GM19043 (cell line): ENCODE measurements around the gene DERA.
A peak's percentile ranks its signal among the peaks of the same experiment; 100 is the strongest.
"Not testable (repeated sequence)": the region's sequence is repeated elsewhere in the genome, so short reads cannot be mapped to it uniquely, and the experiment has no call there.

Experiments used
- ATAC-seq: cut with Tn5 transposase; IDR thresholded peaks from one replicate; pipeline ENCODE4 v1.9.1; 2021; ENCODE audit warnings: low read depth; ENCODE audit not compliant: unreplicated experiment

Gene DERA

DNA sequence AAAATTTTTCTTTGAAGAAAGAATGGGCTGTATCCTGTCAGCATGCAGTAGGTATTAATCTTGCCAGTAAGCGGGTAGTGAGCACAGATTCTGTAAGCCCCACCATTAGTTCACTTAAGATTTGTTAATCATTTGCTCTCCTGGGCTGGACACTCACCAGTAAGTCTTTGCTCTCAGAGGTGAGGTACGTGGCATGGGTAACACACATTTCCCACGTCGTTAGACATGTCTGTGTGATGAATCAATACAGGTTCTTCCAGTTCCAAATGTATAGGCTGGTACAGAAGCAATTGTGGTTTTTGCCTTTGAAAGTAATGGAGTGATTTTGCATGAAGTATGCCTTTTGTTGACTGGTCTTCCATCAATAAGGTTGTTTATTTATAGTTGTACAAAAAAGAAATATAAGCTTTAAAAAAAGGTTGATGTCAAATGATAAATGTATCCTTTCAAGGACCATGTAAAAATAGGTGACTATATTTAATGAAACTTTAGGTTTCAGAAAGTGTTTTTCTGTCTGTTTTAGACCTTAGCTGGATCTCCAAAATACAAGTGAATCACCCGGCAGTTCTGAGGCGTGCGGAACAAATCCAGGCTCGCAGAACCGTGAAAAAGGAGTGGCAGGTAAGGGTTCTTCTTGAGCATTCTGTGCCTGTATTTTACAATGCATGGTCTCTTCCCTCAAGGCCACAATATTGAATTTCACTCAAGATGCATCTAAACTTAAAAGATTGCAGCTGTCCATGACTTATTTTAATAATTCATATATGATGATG lies 45.5 kb downstream of the DERA start:
- no peak for ATAC-seq

DNA sequence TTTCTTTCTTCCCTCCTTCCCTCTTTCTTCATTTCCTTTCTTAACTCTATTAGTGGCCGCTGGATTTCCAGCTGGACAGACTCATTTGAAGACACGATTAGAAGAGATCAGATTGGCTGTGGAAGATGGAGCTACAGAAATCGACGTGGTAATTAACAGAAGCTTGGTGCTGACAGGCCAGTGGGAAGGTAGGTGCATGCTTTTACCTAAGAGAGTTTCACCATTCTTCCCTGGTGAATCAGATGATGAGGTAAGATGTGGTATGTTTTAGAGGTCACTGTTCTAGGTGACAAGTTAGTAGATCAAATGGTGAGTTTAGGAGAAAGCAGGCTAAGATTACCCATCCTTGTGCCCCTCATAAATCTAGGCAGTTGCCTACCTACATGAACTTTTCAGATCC lies 51.6 kb downstream of the DERA start:
- ATAC-seq, result no peak

DNA sequence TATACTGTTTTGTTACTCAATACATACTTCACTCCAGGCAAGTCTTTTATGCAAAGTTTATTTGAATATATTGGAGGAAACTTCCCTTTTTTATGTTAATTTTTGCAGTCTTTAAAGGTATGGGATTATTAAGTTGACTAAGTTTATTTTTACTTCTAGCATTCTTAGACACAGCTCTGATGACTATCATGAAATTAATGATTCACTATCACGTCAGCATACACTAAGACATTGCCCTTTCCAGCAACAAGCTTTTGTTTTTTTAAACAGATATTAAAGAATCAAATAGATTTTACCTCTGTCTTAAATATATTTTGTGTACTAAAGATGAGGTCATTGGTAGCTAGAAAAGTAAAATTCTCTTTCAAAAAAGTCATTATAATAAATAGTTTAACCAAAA lies 52.1 kb downstream of the DERA start:
- ATAC-seq, result no peak

- ATAC-seq, result no peak
Observed at GRCh38 chr12:15966426-15966825, 55.3 kb downstream of the DERA start.

- not testable (repeated sequence) for ATAC-seq
Observed at GRCh38 chr12:15967053-15967452, 55.9 kb downstream of the DERA start.

DNA sequence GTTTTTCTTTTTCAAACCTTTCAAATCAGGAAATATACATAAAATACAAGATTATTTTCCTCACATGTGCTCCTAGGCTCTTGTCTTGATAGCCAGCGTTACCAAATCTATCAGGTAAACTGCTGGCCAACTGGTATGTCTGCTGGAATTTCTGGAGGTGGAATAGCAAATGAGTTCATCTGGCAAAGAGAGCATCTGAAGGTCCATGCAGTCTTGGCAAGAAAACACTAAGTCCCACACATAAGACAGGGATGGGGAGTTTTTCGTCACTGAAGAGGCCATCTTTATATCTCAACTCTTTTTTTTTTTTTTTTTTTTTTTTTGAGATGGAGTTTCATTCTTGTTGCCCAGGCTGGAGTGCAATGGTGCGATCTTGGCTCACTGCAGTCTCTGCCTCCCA lies 60.1 kb downstream of the DERA start:
- no peak for ATAC-seq

GRCh38 chr12:15972894-15973293 lies 61.8 kb downstream of the DERA start:
- ATAC-seq, result no peak

GRCh38 chr12:15977999-15978951 lies 67.1 kb downstream of the DERA start:
- ATAC-seq, result no peak

GRCh38 chr12:15979096-15980092 lies 68.3 kb downstream of the DERA start:
- peak; percentile 70 for ATAC-seq

DNA sequence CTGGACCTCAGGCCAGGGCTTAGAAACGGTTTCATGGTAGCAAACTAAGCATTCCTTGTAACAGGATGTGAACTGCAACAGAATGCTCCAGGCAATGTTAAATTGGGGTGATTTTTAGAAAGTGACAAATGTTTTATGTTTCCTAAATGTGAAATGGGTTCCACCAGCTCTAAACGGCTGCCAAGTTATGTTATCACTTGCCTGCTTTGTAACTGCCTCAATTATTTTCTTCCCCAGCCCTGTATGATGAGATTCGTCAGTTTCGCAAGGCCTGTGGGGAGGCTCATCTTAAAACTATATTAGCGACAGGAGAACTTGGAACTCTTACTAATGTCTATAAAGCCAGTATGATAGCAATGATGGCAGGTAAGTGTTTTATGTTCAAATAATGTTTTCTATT lies 70.9 kb downstream of the DERA start:
- no peak for ATAC-seq

DNA sequence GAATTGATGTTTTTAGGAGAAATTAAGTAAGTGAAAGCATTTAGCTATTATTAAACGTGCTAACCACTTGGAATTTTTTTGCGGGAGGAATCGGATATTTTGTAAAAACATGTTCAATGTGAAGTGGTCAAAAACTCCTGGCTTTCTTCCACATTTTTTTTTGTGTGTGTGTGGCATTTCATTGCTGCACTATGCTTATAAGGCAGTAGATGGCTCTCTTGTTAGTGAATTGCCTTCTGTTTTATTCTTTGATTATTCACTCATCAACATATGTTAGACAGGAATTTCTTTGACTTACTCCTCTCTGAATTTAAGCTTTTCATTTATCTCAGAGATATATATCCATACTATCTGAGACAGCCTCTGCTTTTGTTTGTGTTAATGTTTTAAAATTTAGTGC lies 71.3 kb downstream of the DERA start:
- ATAC-seq, result no peak

DNA sequence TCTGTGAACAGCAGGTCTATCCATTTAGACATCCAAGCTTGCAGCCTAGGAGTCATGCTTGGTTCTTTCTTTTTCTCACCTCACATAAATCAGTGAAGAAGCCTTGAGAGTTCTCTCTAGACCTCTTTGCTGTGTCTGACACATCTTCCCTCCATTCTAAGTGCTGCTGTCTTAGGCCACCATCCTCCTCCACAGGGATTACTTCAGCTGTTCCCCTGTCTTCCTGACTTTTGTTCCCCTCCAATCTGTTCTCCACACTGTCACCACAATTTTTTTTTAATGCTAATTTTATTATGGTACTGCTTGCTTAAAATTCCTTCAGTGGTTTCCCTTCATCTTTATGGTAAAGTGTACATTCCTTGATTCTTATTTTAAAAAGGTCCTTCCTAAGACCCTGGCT lies 71.8 kb downstream of the DERA start:
- ATAC-seq, result no peak

GRCh38 chr12:15984097-15984800 lies 73.1 kb downstream of the DERA start:
- no peak for ATAC-seq

- no peak for ATAC-seq
Observed at GRCh38 chr12:15984963-15985362, 73.8 kb downstream of the DERA start.

DNA sequence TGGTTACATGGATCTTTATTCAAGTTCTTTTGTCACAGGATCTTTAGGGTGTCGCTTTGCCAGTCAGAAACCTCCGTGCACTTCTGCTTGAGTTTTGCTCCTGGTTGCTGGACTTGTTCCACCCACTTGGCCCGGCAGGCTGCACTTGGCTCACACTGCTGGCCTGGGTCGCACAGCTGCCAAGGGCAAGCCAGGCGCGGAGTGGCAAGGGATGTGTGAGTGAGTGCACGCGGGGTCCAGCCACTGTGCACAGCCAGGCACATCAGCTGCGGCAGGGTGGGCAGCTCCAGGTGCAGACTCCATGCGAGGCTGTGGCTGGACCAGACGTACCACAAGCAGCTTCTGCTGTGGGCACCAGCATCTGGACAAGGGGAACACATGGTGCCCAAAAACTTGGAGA lies 76.6 kb downstream of the DERA start:
- ATAC-seq, result no peak

GRCh38 chr12:15988983-15989755 lies 78.0 kb downstream of the DERA start:
- no peak for ATAC-seq

DNA sequence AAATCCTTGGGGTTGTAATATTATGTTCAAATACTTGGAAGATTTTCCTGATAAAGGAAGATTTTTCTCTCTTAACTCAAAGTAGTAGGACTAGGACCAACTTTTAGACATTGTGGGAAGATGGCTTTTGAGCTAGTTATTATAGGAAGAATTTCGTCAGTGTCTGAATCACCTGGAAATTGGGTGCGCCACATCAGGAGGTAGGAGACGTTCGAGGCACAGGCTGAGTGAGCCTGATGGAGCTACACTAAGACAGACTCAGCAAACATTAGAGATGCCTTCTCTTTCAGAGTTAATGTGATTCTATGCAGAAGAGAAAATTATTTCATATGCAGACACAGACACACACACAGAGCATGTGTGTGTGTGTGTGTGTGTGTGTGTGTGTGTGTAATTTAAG lies 84.7 kb downstream of the DERA start:
- ATAC-seq, result no peak

DNA sequence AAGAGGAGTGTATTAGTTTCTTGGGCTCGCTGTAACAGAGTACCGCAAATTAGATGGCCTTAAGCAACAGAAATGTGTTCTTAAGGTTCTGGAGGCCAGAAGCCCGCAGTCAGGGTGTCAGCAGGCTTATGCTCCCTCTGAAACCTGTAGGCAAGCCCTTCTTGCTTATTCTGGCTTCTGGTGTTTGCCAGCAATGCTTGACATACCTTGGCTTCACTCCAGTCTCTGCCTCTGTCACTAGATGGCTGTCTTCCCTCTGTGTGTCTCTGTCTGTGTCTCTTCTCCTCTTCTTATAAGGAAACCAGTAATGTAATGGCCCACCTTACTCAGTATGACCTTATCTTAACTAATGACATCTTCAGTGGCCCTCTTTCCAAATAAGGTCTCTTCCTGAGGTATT lies 85.1 kb downstream of the DERA start:
- ATAC-seq, result no peak

- no peak for ATAC-seq
Observed at GRCh38 chr12:15996948-15997347, 85.8 kb downstream of the DERA start.
